ENCODE results near the gene DIDO1.
"Not testable (repeated sequence)": the region's sequence is repeated elsewhere in the genome, so short reads cannot be mapped to it uniquely, and the experiment has no call there.

DIDO1 gene

GRCh38 chr20:62962891-62963613 lies 36.7 kb upstream of the DIDO1 start:
- DNase-seq (ENCODE audit: low read depth in 2 of 2) = no peak

GRCh38 chr20:62962221-62962879 lies 36.0 kb upstream of the DIDO1 start:
- DNase-seq (ENCODE audit: low read depth in 2 of 2) = no peak

GRCh38 chr20:62961799-62962198 lies 35.5 kb upstream of the DIDO1 start:
- DNase-seq (ENCODE audit: low read depth in 2 of 2) = no peak

- no peak for DNase-seq (ENCODE audit: low read depth in 2 of 2)
Measured at GRCh38 chr20:62961310-62961783, 35.0 kb upstream of the DIDO1 start.

GRCh38 chr20:62960446-62961309 lies 34.4 kb upstream of the DIDO1 start:
- not testable (repeated sequence) for DNase-seq (ENCODE audit: low read depth in 2 of 2)

GRCh38 chr20:62959998-62960436 lies 33.7 kb upstream of the DIDO1 start:
- DNase-seq (ENCODE audit: low read depth in 2 of 2) = no peak

- no peak for DNase-seq (ENCODE audit: low read depth in 2 of 2)
Measured at GRCh38 chr20:62959101-62959971, 33.0 kb upstream of the DIDO1 start.

GRCh38 chr20:62958388-62959100 lies 32.2 kb upstream of the DIDO1 start:
- no peak for DNase-seq (ENCODE audit: low read depth in 2 of 2)

GRCh38 chr20:62957136-62958117 lies 31.1 kb upstream of the DIDO1 start:
- DNase-seq (ENCODE audit: low read depth in 2 of 2) = no peak

- no peak for DNase-seq (ENCODE audit: low read depth in 2 of 2)
Measured at GRCh38 chr20:62956387-62957135, 30.3 kb upstream of the DIDO1 start.

- no peak for DNase-seq (ENCODE audit: low read depth in 2 of 2)
Measured at GRCh38 chr20:62955519-62956386, 29.4 kb upstream of the DIDO1 start.

GRCh38 chr20:62953839-62954703 lies 27.8 kb upstream of the DIDO1 start:
- peak; percentile 49 to 52 for DNase-seq (ENCODE audit: low read depth in 2 of 2)

- no peak for DNase-seq (ENCODE audit: low read depth in 2 of 2)
Measured at GRCh38 chr20:62952968-62953838, 26.9 kb upstream of the DIDO1 start.

- peak; percentile 67 to 73 for DNase-seq (ENCODE audit: low read depth in 2 of 2)
Measured at GRCh38 chr20:62952373-62952967, 26.2 kb upstream of the DIDO1 start, which contains the start of gene SLC17A9. TSS of gene SLC17A9 (plus strand) at chr20:62952709. CDS start at chr20:62952831, 122 bp downstream.

GRCh38 chr20:62951896-62952372 lies 25.6 kb upstream of the DIDO1 start:
- DNase-seq (ENCODE audit: low read depth in 2 of 2) = no peak
